WTC11 (cell line): ENCODE measurements around the gene MRPL37. TPM values are rescaled to one million over a fixed set of nuclear protein-coding genes. Genes with fewer than 3 reads are reported as not detected.

Experiments
- ATAC-seq: fragments of 200-7000 bp; cut with Tn5 transposase; 2 replicates; pipeline ENCODE4 v1.10.0; 2021; ENCODE audit warnings: mild to moderate bottlenecking, moderate library complexity
- CTCF ChIA-PET: fragments of 300-600 bp; sonication (Branson Sonifier 250); formaldehyde crosslinking; loops from one replicate; lab custom pipeline; 2021; ENCODE audit warnings: antibody characterized with exemption; lab: Charles Lee
- POLR2A ChIA-PET: fragments of 350-600 bp; sonication (Branson Sonifier 250); formaldehyde crosslinking; loops from one replicate; lab custom pipeline; 2021; ENCODE audit warnings: antibody characterized with exemption; lab: Charles Lee
- DNase-seq: peaks from one replicate; pipeline ENCODE4 v3.0.0; 2021; ENCODE audit warnings: low spot score
- H3K27ac Mint-ChIP-seq: 2 replicates; pipeline ENCODE4 v1.8.0; 2021; ENCODE audit warnings: mixed read lengths
- H3K27me3 Mint-ChIP-seq: 2 replicates; pipeline ENCODE4 v1.8.0; 2021; ENCODE audit warnings: low read depth, mild to moderate bottlenecking, moderate library complexity, mixed read lengths
- H3K36me3 Mint-ChIP-seq: 2 replicates; pipeline ENCODE4 v1.8.0; 2021; ENCODE audit warnings: mixed read lengths
- H3K4me1 Mint-ChIP-seq: 2 replicates; pipeline ENCODE4 v1.8.0; 2022; ENCODE audit warnings: mixed read lengths
- H3K4me3 Mint-ChIP-seq: 2 replicates; pipeline ENCODE4 v1.8.0; 2021; ENCODE audit warnings: mild to moderate bottlenecking, moderate library complexity, mixed read lengths
- H3K9me3 Mint-ChIP-seq: 2 replicates; pipeline ENCODE4 v1.8.0; 2021; ENCODE audit warnings: mixed read lengths
- CBFB ChIP-seq: sonication (generic); formaldehyde crosslinking; IDR thresholded peaks from 2 replicates; pipeline ENCODE4 v1.8.1; 2022; ENCODE audit warnings: mild to moderate bottlenecking, low read depth, missing genetic modification reagents
- CDX4 ChIP-seq: fragments of 250-450 bp; sonication (Bioruptor Pico); IDR thresholded peaks from 2 replicates; pipeline ENCODE4 v1.9.0; 2021; ENCODE audit warnings: moderate library complexity, mild to moderate bottlenecking, inconsistent platforms, borderline replicate concordance
- CREB1 ChIP-seq: sonication (generic); formaldehyde crosslinking; IDR thresholded peaks from 2 replicates; pipeline ENCODE4 v1.8.0; 2023; ENCODE audit warnings: mild to moderate bottlenecking, missing genetic modification reagents
- E2F1 ChIP-seq: sonication (generic); formaldehyde crosslinking; IDR thresholded peaks from 2 replicates; pipeline ENCODE4 v1.8.0; 2022; ENCODE audit warnings: mild to moderate bottlenecking, missing genetic modification reagents
- E2F5 ChIP-seq: sonication (generic); formaldehyde crosslinking; IDR thresholded peaks from 2 replicates; pipeline ENCODE4 v1.8.1; 2022; ENCODE audit warnings: mild to moderate bottlenecking, moderate library complexity, missing genetic modification reagents
- ESRRA ChIP-seq: sonication (generic); formaldehyde crosslinking; IDR thresholded peaks from 2 replicates; pipeline ENCODE4 v1.8.1; 2022; ENCODE audit warnings: mild to moderate bottlenecking, missing genetic modification reagents, borderline replicate concordance
- ETV6 ChIP-seq: sonication (generic); formaldehyde crosslinking; IDR thresholded peaks from 2 replicates; pipeline ENCODE4 v1.8.1; 2022; ENCODE audit warnings: mild to moderate bottlenecking, missing genetic modification reagents
- FOXP1 ChIP-seq: sonication (generic); formaldehyde crosslinking; IDR thresholded peaks from 2 replicates; pipeline ENCODE4 v1.8.0; 2022; ENCODE audit warnings: missing genetic modification reagents, mild to moderate bottlenecking, moderate library complexity, borderline replicate concordance
- GTF2I ChIP-seq: fragments of 250-450 bp; sonication (Bioruptor Pico); conservative IDR thresholded peaks from 2 replicates; pipeline ENCODE4 v1.4.0; 2021; ENCODE audit warnings: mild to moderate bottlenecking
- HMGA2 ChIP-seq: fragments of 250-450 bp; sonication (Bioruptor Pico); IDR thresholded peaks from 2 replicates; pipeline ENCODE4 v1.4.0; 2021; ENCODE audit warnings: mild to moderate bottlenecking, moderate library complexity
- IRF2 ChIP-seq: sonication (generic); formaldehyde crosslinking; IDR thresholded peaks from 2 replicates; pipeline ENCODE4 v1.8.0; 2022; ENCODE audit warnings: low read depth, missing genetic modification reagents, borderline replicate concordance
- JUN ChIP-seq: sonication (generic); formaldehyde crosslinking; IDR thresholded peaks from 2 replicates; pipeline ENCODE4 v1.8.0; 2023; ENCODE audit warnings: mild to moderate bottlenecking, missing genetic modification reagents
- KAT7 ChIP-seq: sonication (generic); formaldehyde crosslinking; IDR thresholded peaks from 2 replicates; pipeline ENCODE4 v1.8.1; 2023; ENCODE audit warnings: missing genetic modification reagents, mild to moderate bottlenecking, borderline replicate concordance
- MAX ChIP-seq: sonication (generic); formaldehyde crosslinking; IDR thresholded peaks from 2 replicates; pipeline ENCODE4 v1.8.0; 2022; ENCODE audit warnings: mild to moderate bottlenecking, missing genetic modification reagents
- MXD4 ChIP-seq: fragments of 250-450 bp; sonication (Bioruptor Pico); IDR thresholded peaks from 2 replicates; pipeline ENCODE4 v1.8.0; 2021; ENCODE audit warnings: mild to moderate bottlenecking, moderate library complexity, borderline replicate concordance
- NR1H2 ChIP-seq: sonication (generic); formaldehyde crosslinking; IDR thresholded peaks from 2 replicates; pipeline ENCODE4 v1.9.0; 2021; ENCODE audit warnings: mild to moderate bottlenecking, moderate library complexity, missing genetic modification reagents
- NR3C1 ChIP-seq: sonication (generic); formaldehyde crosslinking; conservative IDR thresholded peaks from 2 replicates; pipeline ENCODE4 v1.8.1; 2023; ENCODE audit warnings: low read depth, mild to moderate bottlenecking, missing genetic modification reagents
- PREB ChIP-seq: sonication (generic); formaldehyde crosslinking; IDR thresholded peaks from 2 replicates; pipeline ENCODE4 v1.8.1; 2022; ENCODE audit warnings: mild to moderate bottlenecking, missing genetic modification reagents, moderate library complexity, borderline replicate concordance
- RORB ChIP-seq: fragments of 250-450 bp; sonication (Bioruptor Pico); IDR thresholded peaks from 2 replicates; pipeline ENCODE4 v1.9.0; 2021; ENCODE audit warnings: mild to moderate bottlenecking
- SMAD4 ChIP-seq: sonication (generic); formaldehyde crosslinking; IDR thresholded peaks from 2 replicates; pipeline ENCODE4 v1.8.0; 2022; ENCODE audit warnings: mild to moderate bottlenecking, missing genetic modification reagents
- TCF7 ChIP-seq: sonication (generic); formaldehyde crosslinking; IDR thresholded peaks from 2 replicates; pipeline ENCODE4 v1.8.0; 2022; ENCODE audit warnings: mild to moderate bottlenecking, low read depth, missing genetic modification reagents, moderate library complexity
- TEAD1 ChIP-seq: sonication (generic); formaldehyde crosslinking; IDR thresholded peaks from 2 replicates; pipeline ENCODE4 v1.8.0; 2022; ENCODE audit warnings: mild to moderate bottlenecking, missing genetic modification reagents
- USF1 ChIP-seq: sonication (generic); formaldehyde crosslinking; IDR thresholded peaks from 2 replicates; pipeline ENCODE4 v1.8.0; 2022; ENCODE audit warnings: mild to moderate bottlenecking, missing genetic modification reagents
- ZMAT4 ChIP-seq: fragments of 250-450 bp; sonication (Bioruptor Pico); IDR thresholded peaks from 2 replicates; pipeline ENCODE4 v1.9.0; 2021; ENCODE audit warnings: mild to moderate bottlenecking
- ZNF138 ChIP-seq: sonication (generic); formaldehyde crosslinking; conservative IDR thresholded peaks from 2 replicates; pipeline ENCODE4 v1.8.1; 2022; ENCODE audit warnings: mild to moderate bottlenecking, moderate library complexity, missing genetic modification reagents
- ZNF232 ChIP-seq: sonication (generic); formaldehyde crosslinking; IDR thresholded peaks from 2 replicates; pipeline ENCODE4 v1.8.0; 2022; ENCODE audit warnings: mild to moderate bottlenecking, missing genetic modification reagents
- total RNA-seq: library from RNA; stranded (reverse); gene quantifications from 3 replicates; pipeline ENCODE4 v1.2.3, GENCODE V29; 2021

The MRPL37 gene
- total RNA-seq, 1 experiment from 2014 or later, result 143 TPM

GRCh38 chr1:54171016-54171415 is 29.0 kb upstream of the MRPL37 start:
- H3K9me3 Mint-ChIP-seq, result no peaks in the 10 kb centered on the region
- ChIA-PET CTCF (interaction anchor here (1.0 to 4.1 kb wide), 4 partner anchors 10 to 49 kb away, joined by 3 to 23 read pairs (median 10); no protein-coding TSS in a partner anchor), POLR2A (interaction anchor here (0.5 kb wide), 1 partner anchor 142 kb away, joined by 3 read pairs; no protein-coding TSS in a partner anchor)
- H3K36me3 Mint-ChIP-seq, result no peaks in the 10 kb centered on the region
- DNase-seq, result no peak
- TF ChIP-seq SMAD4 (CRISPR knock-in tag) (no peak), ZNF138 (no peak), E2F5 (no peak), JUN (CRISPR knock-in tag) (no peak), HMGA2 (no peak), CBFB (CRISPR knock-in tag) (no peak)
- ATAC-seq, result no peak
- no peak overlapping the region for H3K27ac Mint-ChIP-seq
- H3K4me3 Mint-ChIP-seq, result no peak overlapping the region
- no peaks in the 10 kb centered on the region for H3K4me1 Mint-ChIP-seq
- H3K27me3 Mint-ChIP-seq, result peaks cover 3% of the 10 kb centered on the region; the same call in 1 of the 2 replicates

- DNase-seq (no peak), ATAC-seq (no peak)
- peaks cover under 1% of the 10 kb centered on the region; the same call in 1 of the 2 replicates for H3K27me3 Mint-ChIP-seq
- POLR2A ChIA-PET, result interaction anchor here (0.5 to 0.6 kb wide), 2 partner anchors 17 to 142 kb away, joined by 3 read pairs; no protein-coding TSS in a partner anchor
- no peak for TF ChIP-seq IRF2 (CRISPR knock-in tag)
- TF ChIP-seq MAX (CRISPR knock-in tag), result no peak
- no peak for TF ChIP-seq FOXP1 (CRISPR knock-in tag)
- no peak for TF ChIP-seq KAT7 (CRISPR knock-in tag)
- TF ChIP-seq ZNF138, result no peak
- no peak for TF ChIP-seq RORB (CRISPR knock-in tag)
- no peak for TF ChIP-seq NR3C1 (CRISPR knock-in tag)
- TF ChIP-seq GTF2I (CRISPR knock-in tag), result no peak
- TF ChIP-seq, all 79 proteins: peak for 0
- no peaks in the 10 kb centered on the region for H3K4me1 Mint-ChIP-seq
- H3K4me3 Mint-ChIP-seq, result no peak overlapping the region
- CTCF ChIA-PET, result interaction anchor here (1.0 to 4.1 kb wide), 3 partner anchors 10 to 50 kb away, joined by 3 to 23 read pairs (median 18); no protein-coding TSS in a partner anchor
- no peaks in the 10 kb centered on the region for H3K36me3 Mint-ChIP-seq
- no peak overlapping the region for H3K27ac Mint-ChIP-seq
- no peaks in the 10 kb centered on the region for H3K9me3 Mint-ChIP-seq
Observed at GRCh38 chr1:54171606-54172005, 28.4 kb upstream of the MRPL37 start.

GRCh38 chr1:54172614-54173599 is 27.1 kb upstream of the MRPL37 start:
- ChIA-PET POLR2A (no interaction called here), CTCF (interaction anchor here (1.2 to 4.1 kb wide), 3 partner anchors 8 to 91 kb away, joined by 3 to 23 read pairs (median 18); no protein-coding TSS in a partner anchor)
- H3K27ac Mint-ChIP-seq, result peak overlapping the region; percentile 28; the same call in 1 of the 2 replicates
- no peaks in the 10 kb centered on the region for H3K27me3 Mint-ChIP-seq
- DNase-seq, result no peak
- no peak for ATAC-seq
- H3K4me1 Mint-ChIP-seq, result no peaks in the 10 kb centered on the region
- no peaks in the 10 kb centered on the region for H3K9me3 Mint-ChIP-seq
- H3K36me3 Mint-ChIP-seq, result no peaks in the 10 kb centered on the region
- H3K4me3 Mint-ChIP-seq, result no peak overlapping the region
- TF ChIP-seq E2F1 (no peak), ESRRA (CRISPR knock-in tag) (no peak), CREB1 (CRISPR knock-in tag) (no peak), ZNF232 (CRISPR knock-in tag) (no peak), TEAD1 (CRISPR knock-in tag) (no peak), MXD4 (CRISPR knock-in tag) (no peak), USF1 (no peak), NR1H2 (no peak), CDX4 (no peak), JUN (CRISPR knock-in tag) (no peak), TCF7 (CRISPR knock-in tag) (no peak), ETV6 (CRISPR knock-in tag) (no peak), PREB (no peak), HMGA2 (no peak), ZMAT4 (CRISPR knock-in tag) (no peak)
